HG02973 (cell line): Measurements from ENCODE around the gene ZNF658.
"Not testable (repeated sequence)": the region's sequence is repeated elsewhere in the genome, so short reads cannot be mapped to it uniquely, and the experiment has no call there.

ENCODE experiments used
- ATAC-seq: cut with Tn5 transposase; IDR thresholded peaks from one replicate; pipeline ENCODE4 v1.9.1; 2021; ENCODE audit warnings: moderate library complexity; ENCODE audit not compliant: unreplicated experiment

ZNF658 gene

DNA sequence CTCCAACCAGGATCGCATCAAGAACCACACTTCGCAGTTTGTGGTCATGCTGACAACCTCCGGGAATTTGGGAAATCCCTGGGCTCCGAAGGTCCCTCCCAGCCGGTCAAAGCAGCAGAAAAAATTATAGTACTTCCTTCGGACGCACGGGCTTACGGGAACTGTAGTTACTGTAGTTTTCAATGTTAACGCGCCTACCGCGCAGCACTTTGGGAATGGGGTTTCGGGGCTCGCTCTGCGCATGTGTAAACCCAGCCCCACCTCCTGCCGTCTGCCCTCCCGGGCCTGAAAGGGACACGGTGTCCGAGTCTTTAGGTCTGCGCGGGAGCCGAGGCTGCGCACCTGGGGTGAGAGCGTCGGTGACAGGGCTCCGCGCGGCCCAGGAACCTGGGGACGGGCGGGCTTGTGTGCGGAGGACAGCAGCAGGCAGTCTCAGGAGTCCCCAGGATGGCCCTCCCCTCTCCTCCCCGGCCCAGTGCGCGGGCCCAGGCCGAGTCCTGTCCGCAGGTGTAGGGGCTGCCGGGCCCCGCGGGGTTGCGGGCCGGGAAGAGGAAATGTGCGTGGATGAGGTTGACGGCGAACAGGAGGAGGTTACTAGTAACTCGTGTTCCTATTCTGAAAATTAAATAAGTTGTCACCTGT is at the start of gene ZNF658:
TSS of gene ZNF658 (plus strand) at position 236 of the 642 bp plus-strand sequence. CDS start 2,837 bp downstream, outside the sequence.
- peak; percentile 89 for ATAC-seq

DNA sequence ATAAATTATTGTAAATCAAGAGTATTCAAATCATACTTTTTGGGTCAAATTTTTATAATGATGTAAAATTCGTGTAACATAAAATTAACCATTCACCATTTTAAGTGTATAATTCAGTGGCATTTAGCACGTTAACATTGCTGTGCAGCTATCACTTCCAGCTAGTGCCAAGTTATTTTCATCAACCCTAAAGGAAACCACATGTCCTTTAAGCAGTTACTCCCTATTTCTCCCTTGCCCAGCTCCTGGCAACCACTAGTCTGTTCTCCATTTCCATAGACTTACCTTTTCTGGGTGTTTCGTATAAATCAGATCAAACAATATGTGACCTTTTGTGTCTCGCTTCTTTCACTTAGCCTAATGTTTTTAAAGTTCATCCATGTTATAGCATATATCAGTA is 38.8 kb upstream of the ZNF658 start:
- not testable (repeated sequence) for ATAC-seq

DNA sequence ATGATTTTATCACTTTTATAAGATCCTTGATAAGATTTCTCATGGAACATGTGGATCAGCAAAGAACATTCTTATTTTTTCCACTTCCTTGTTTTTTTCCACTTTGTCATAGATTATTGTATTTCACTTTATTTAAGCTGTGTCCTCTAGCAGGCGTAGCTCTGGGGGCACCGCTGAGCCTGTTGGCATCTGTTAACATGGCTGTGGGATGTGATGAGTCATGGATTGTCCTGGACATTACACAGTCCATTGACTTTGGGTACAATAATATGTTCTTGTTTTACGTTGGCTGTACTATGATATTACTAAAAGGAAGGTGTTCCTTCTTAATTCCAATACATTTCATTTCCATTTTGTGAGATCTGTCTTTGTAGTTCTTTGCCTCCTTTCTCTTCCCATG is 31.9 kb upstream of the ZNF658 start:
- not testable (repeated sequence) for ATAC-seq

DNA sequence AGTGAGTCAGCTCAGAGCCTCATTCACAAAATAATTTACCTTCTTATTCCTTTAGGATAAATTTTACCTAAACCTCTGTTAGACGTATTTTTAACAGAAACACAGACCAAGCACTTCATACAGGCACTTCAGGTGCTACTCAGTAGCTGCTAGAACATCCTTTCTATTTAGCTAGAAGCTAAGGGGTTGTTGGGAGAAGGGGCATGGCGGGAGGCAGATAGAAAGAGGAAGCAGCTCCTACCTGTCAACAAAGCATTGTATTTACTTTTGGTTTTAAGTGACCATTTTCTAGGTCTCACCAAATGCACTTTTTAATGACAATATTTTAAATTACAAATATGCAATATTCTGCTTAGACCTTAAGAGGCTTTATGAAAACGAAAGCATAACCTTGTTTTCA is 19.9 kb upstream of the ZNF658 start:
- not testable (repeated sequence) for ATAC-seq

DNA sequence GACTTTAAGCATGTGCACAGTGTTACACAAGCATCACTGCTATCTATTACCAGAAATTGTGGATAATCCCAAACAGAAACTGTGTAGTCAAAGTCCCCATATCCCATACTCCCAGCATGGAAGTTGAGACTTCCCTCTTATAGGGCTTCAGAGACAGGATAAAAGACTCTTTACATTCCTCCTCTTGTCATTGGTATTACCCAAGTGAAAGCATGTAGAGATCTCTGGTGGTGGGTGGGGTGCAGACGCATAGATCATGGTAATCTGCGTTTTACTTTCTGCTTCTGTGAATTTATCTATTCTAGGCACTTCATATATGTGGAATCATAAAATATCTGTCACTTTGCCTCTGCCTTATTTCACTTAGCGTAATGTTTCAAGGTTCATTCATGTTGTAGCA is 18.7 kb upstream of the ZNF658 start:
- ATAC-seq, result not testable (repeated sequence)

DNA sequence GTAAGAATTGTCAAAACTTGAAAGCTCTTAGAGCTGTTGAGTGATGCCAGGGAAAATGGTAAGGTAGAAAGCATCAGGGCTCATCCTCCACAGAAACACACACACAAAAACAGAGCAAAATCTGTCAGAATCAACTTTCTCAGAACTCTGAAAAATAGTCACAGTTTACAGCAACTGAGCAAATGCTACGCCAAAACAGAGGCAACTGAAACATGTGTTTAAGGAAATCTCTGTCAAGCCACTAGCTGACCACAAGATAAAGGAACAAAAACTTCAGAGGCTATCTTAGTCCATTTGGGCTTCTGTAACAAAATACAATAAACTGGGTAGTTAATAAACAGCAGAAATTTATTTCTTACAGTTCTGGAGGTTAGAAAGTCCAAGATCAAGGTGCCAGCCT is 10.2 kb upstream of the ZNF658 start:
- peak; percentile 79 for ATAC-seq

DNA sequence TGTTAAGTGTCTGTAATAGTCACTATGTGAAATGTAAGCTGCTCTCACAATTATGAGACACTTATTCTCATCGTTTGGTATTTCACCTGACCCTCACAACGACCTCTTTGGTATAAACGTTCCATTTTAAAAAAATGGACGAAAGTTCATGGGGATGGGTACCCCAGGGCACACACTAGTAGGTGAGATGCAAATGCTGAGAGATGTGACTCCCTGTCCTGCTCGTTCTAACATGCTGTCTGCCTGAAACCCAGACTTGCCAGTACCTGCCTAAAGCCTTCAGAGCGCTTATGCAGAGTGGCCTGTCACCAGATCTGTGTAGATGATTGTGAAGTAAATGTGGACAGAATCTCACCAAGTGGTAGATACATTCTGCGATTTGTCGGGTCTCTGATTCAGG is 616 bp downstream of the ZNF658 start:
- ATAC-seq, result peak; percentile 33

DNA sequence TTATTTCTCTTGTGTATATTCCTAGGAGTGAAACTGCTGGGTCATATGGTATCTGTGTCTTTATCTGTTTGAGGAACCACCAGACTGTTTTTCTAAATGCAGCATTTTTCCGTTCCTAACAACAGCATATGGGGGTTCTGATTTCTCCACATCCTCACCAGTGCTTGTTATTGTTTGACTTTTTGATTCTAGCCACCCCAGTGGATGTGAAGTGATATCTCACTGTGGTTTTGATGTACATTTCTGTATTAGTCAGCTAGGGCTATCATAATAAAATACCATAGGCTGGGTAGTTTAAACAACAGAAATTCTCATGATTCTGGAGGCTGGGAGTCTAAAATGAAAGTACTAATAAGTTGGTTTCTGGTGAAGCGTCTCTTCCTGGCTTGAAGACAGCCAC is 9.0 kb downstream of the ZNF658 start:
- not testable (repeated sequence) for ATAC-seq

DNA sequence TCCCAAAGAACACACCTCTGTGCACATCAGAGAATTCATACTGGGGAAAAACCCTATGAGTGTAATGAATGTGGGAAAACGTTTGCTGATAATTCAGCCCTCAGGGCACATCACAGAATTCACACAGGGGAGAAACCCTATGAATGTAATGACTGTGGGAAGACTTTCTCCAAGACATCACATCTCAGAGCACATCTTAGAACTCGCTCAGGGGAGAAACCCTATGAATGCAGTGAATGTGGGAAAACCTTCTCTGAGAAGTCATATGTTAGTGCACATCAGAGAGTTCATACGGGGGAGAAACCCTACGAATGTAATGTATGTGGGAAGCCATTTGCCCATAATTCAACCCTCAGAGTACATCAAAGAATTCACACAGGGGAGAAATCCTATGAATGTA is 19.5 kb downstream of the ZNF658 start:
- not testable (repeated sequence) for ATAC-seq

DNA sequence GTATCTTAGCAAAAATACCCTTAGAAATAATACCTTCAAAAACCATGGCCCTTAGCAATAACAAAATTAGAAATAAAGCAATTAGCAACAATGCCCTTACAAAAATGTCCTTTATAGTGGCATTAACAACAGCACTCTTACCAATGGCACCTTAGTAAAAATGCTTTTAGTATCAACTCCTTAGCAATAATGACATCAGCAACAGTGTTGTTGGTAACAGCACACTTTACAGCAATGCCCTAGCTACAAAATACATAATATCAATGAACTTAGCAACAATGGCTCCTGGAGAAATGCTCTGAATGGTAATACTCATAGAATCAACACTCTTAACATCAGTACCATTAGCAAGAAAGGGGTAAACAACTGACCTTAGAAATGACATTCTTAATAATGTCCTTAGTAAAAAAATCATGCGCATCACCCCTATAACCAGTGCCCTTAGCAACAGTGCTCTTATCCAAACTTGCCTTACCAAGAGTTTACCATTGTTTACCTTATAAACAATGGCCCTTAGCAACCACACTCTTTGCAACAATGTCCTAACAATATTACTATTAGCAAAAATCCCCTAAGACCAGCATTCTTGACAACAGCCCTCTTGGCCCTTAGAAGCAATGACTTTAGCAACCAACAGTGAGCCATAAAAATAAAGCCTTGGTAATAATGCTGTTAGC is 35.8 kb downstream of the ZNF658 start:
- ATAC-seq, result not testable (repeated sequence)

DNA sequence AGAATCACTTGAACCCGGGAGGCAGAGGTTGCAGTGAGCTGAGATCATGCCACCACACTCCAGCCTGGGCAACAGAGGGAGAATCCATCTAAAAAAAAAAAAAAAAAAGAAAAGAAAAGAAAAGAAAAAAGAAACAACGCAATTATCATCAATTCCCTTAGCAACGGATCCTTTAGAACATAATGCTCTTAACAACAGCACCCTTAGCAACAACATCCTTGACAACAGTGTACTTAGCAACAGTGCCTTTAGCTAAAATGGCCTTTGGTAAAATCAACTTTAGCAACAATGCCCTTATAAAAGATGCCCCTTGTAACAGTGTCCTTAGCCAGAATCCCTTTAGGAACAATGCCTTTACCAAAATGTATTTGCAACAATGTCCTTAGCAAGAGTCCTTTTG is 37.1 kb downstream of the ZNF658 start:
- ATAC-seq, result not testable (repeated sequence)

DNA sequence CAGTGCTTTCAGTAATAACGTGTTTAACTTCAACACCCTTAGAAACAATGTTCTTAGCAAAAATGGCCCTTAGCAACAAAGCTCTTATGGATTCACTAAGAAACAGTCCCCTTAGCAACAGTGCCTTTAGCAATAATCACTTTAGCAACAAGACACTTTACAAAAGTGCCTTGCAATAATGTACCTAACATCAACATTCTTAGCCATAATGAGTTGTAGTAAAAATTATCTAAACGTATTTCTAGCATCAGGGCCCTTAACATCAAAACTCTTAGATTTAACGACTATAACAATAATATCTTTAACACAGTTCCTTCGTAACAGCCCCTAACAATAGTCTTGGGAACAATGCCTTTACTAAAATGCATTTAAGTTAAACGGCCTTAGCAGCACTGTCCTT is 37.8 kb downstream of the ZNF658 start:
- ATAC-seq, result not testable (repeated sequence)

DNA sequence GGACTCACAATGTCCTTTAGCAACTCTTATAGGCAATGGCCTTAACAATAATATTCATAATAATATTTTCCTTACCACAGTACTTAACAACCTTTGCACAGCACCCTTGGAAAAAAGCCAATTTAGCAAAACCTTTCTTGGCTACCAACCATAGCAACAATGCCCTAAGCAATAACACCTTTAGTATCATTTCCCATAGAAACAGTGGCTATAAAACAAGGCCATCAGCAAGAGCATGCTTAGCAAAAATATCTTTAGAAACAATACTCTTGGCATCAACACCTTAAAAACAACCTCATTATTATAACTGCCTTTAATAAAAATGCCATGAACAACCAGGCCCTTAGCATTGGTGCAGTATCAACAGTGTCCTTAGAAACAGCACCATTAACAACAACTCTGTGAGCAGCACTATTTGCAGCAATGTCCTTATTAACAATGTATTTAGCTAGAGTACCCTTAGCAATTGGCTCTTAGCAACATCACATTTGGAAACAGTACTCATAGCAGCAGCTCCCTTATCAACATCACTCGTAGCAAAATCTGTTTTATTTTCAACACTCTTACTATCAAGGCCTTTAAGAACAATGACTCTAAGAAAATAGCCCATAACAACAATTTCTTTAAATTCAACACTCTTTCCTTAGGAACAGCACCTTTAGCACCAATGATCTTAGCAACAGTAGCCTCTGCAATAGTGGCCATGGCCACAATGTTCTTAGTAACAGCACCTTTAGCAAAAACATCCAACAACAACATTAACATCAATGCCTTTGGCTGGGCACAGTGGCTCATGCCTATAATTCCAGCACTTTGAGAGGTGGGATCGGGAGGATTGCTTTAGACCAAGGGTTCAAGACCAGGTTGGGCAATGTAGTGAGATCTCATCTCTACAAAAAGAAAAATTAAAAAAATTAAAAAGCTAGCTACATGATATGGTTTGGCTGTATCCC is 39.6 kb downstream of the ZNF658 start:
- not testable (repeated sequence) for ATAC-seq

DNA sequence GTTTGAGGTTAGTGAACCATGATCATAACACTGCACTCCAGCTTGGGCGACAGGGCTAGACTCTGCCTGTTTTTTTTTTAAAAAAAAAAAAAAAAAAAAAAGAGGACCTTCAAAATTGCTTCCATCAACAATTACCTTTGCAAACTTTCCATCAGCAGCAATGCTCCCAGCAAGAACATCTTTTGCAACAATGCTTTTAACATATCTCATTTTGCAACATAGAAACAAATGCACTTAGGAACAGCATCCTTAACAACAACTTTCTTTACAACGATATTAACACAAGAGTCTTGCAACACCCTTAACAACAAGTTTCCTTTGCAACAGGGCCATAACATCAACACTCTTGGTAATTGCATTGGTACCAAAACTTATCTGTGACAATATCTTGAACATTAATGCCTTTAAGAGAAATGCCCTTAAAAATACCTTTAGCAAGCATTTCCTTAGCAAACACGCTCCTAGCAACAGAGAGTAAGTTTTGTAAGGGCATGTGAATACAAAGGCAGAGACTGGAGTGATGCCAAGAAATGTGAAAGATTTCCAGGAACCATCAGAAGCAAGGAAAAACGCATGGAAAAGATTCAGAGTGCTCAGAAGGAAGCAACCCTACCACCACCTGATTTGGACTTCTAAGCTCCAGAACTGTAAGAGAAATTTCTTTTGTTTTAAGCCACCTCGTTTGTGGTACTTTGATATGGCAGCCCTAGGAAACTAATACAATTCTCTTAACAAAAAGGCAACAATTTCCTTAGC is 42.1 kb downstream of the ZNF658 start:
- not testable (repeated sequence) for ATAC-seq

DNA sequence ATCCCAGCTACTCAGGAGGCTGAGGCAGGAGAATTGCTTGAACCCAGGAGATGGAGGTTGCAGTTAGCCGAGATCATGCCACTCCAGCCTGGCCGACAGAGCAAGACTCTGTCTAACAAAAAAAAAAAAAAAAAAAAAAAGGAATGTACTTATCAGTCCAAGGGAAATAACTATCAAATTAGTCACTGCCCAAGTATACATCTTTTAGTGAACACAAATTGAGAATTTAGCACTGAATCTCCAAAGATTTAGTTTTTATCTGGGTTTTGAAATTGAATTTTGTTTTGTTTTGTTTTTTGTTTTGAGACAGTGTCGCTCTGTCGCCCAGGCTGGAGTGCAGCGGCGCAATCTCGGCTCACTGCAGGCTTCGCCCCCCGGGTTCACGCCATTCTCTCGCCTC is 52.1 kb downstream of the ZNF658 start:
- ATAC-seq, result not testable (repeated sequence)
